IMR-90 (cell line): ENCODE measurements around the gene CCNJL. TPM values are rescaled to one million over a fixed set of nuclear protein-coding genes. Genes with fewer than 3 reads are reported as not detected.

Experiments
- ATAC-seq: fragments of 200-7000 bp; cut with Tn5 transposase; 2 replicates; pipeline ENCODE4 v1.9.1; 2020; ENCODE audit warnings: low read depth, mild to moderate bottlenecking, moderate library complexity
- BruUV-seq: library from RNA; stranded (reverse); fragments of 400-500 nt; replicated peaks from 2 replicates; lab custom pipeline; 2021; lab: Mats Ljungman, UMichigan
- CTCF ChIA-PET: fragments of 300-600 bp; formaldehyde crosslinking; extraction: SDS; loops from one replicate; lab custom pipeline; 2021; ENCODE audit warnings: antibody characterized with exemption; lab: Yijun Ruan, JAX
- POLR2A ChIA-PET: fragments of 300-600 bp; sonication (Branson Sonifier 250); formaldehyde crosslinking; loops from one replicate; lab custom pipeline; 2022; ENCODE audit warnings: antibody characterized with exemption; ENCODE audit not compliant: unreplicated experiment; lab: Charles Lee
- DNase-seq: peaks from one replicate; pipeline ENCODE4 v3.0.0; 2013
- H2AFZ ChIP-seq: replicated peaks from 2 replicates; pipeline ENCODE3; 2013; ENCODE audit warnings: low read length, mild to moderate bottlenecking; ENCODE audit not compliant: poor library complexity
- H2AK5ac ChIP-seq: 2 replicates; pipeline ENCODE4 v1.6.1; 2013; ENCODE audit warnings: low read depth, low read length, inconsistent platforms
- H2AK9ac ChIP-seq: replicated peaks from 2 replicates; pipeline ENCODE3; 2013; ENCODE audit warnings: mild to moderate bottlenecking, low read depth, low read length, moderate library complexity; ENCODE audit not compliant: poor library complexity
- H2BK120ac ChIP-seq: 2 replicates; pipeline ENCODE4 v1.6.1; 2013; ENCODE audit warnings: low read depth, low read length, inconsistent platforms
- H2BK15ac ChIP-seq: 3 replicates; pipeline ENCODE4 v1.6.1; 2013; ENCODE audit warnings: low read depth, low read length, inconsistent platforms
- H2BK20ac ChIP-seq: 2 replicates; pipeline ENCODE4 v1.6.1; 2013; ENCODE audit warnings: low read depth, mild to moderate bottlenecking, inconsistent platforms, low read length, moderate library complexity
- H2BK5ac ChIP-seq: 2 replicates; pipeline ENCODE4 v1.6.1; 2013; ENCODE audit warnings: mild to moderate bottlenecking, low read depth, low read length, inconsistent platforms; ENCODE audit not compliant: poor library complexity, severe bottlenecking
- H3K14ac ChIP-seq: replicated peaks from 2 replicates; pipeline ENCODE4 v1.6.1; 2013; ENCODE audit warnings: low read depth, low read length, inconsistent platforms
- H3K18ac ChIP-seq: 2 replicates; pipeline ENCODE4 v1.6.1; 2013; ENCODE audit warnings: low read depth, low read length, control low read depth
- H3K23ac ChIP-seq: 2 replicates; pipeline ENCODE4 v1.6.1; 2013; ENCODE audit warnings: low read depth, low read length, inconsistent platforms
- H3K27ac ChIP-seq: 2 replicates; pipeline ENCODE4 v1.5.1; 2013; ENCODE audit warnings: mild to moderate bottlenecking, control low read depth, low read length; ENCODE audit not compliant: insufficient read depth
- H3K27me3 ChIP-seq: 2 replicates; pipeline ENCODE4 v1.6.1; 2013; ENCODE audit warnings: low read length; ENCODE audit not compliant: control insufficient read depth, insufficient read depth
- H3K36me3 ChIP-seq: 2 replicates; pipeline ENCODE4 v1.6.1; 2013; ENCODE audit warnings: low read length, mixed read lengths; ENCODE audit not compliant: control insufficient read depth, insufficient read depth
- H3K4ac ChIP-seq: 2 replicates; pipeline ENCODE4 v1.6.1; 2013; ENCODE audit warnings: low read depth, low read length, inconsistent platforms
- H3K4me1 ChIP-seq: 2 replicates; pipeline ENCODE4 v1.6.1; 2013; ENCODE audit warnings: low read length, mixed read lengths; ENCODE audit not compliant: control insufficient read depth, insufficient read depth
- H3K4me2 ChIP-seq: 2 replicates; pipeline ENCODE4 v1.6.1; 2013; ENCODE audit warnings: low read depth, mild to moderate bottlenecking, control low read depth, low read length, moderate library complexity
- H3K4me3 ChIP-seq: 2 replicates; pipeline ENCODE4 v1.5.1; 2013; ENCODE audit warnings: low read depth, mild to moderate bottlenecking, control low read depth, low read length, moderate library complexity; ENCODE audit not compliant: insufficient read depth
- H3K56ac ChIP-seq: 2 replicates; pipeline ENCODE4 v1.6.1; 2013; ENCODE audit warnings: low read length, inconsistent platforms; ENCODE audit not compliant: insufficient read depth; ENCODE audit errors: extremely low read depth
- H3K79me1 ChIP-seq, 2 experiments: 2 replicates each; pipeline ENCODE4 v1.6.1; 2013; ENCODE audit warnings: low read length in 2 of 2, inconsistent platforms in 1 of 2, low read depth in 1 of 2
- H3K9ac ChIP-seq: 2 replicates; pipeline ENCODE4 v1.6.1; 2013; ENCODE audit warnings: low read depth, low read length, control low read depth
- H3K9me1 ChIP-seq: 2 replicates; pipeline ENCODE4 v1.6.1; 2013; ENCODE audit warnings: low read length, inconsistent platforms; ENCODE audit not compliant: insufficient read depth
- H3K9me3 ChIP-seq: 2 replicates; pipeline ENCODE4 v1.6.1; 2013; ENCODE audit warnings: low read length; ENCODE audit not compliant: control insufficient read depth, insufficient read depth
- H4K20me1 ChIP-seq: 2 replicates; pipeline ENCODE4 v1.6.1; 2013; ENCODE audit warnings: low read length, inconsistent platforms; ENCODE audit not compliant: insufficient read depth
- H4K5ac ChIP-seq: 2 replicates; pipeline ENCODE4 v1.6.1; 2013; ENCODE audit warnings: mild to moderate bottlenecking, low read depth, low read length, control low read depth
- H4K8ac ChIP-seq, 2 experiments: 2 replicates each; pipeline ENCODE4 v1.6.1; 2013; ENCODE audit warnings: low read depth in 2 of 2, low read length in 2 of 2, control low read depth in 1 of 2, inconsistent platforms in 1 of 2
- H4K91ac ChIP-seq: 2 replicates; pipeline ENCODE4 v1.6.1; 2013; ENCODE audit warnings: low read depth, low read length, inconsistent platforms; ENCODE audit not compliant: insufficient read depth
- BHLHE40 ChIP-seq: fragments of 150-350 bp; IDR thresholded peaks from 2 replicates; pipeline ENCODE4 v1.6.1; 2016; ENCODE audit warnings: mild to moderate bottlenecking, low read depth, low read length
- CEBPB ChIP-seq: IDR thresholded peaks from 2 replicates; pipeline ENCODE4 v1.6.1; 2012; ENCODE audit warnings: low read depth, low read length, improper control_type of control experiment
- CHD1 ChIP-seq: IDR thresholded peaks from 2 replicates; pipeline ENCODE4 v1.6.1; 2012; ENCODE audit warnings: low read depth, low read length, improper control_type of control experiment
- CTCF ChIP-seq: conservative IDR thresholded peaks from 2 replicates; pipeline ENCODE4 v1.5.1; 2012; ENCODE audit warnings: mild to moderate bottlenecking, low read depth, low read length, improper control_type of control experiment
- FOS ChIP-seq: fragments of 150-350 bp; IDR thresholded peaks from 2 replicates; pipeline ENCODE4 v1.6.1; 2016; ENCODE audit warnings: low read depth, low read length
- MAFK ChIP-seq: IDR thresholded peaks from 2 replicates; pipeline ENCODE4 v1.6.1; 2012; ENCODE audit warnings: low read depth, low read length, improper control_type of control experiment
- MAZ ChIP-seq: IDR thresholded peaks from 2 replicates; pipeline ENCODE4 v1.6.1; 2012; ENCODE audit warnings: low read depth, mild to moderate bottlenecking, low read length, improper control_type of control experiment, moderate library complexity, borderline replicate concordance
- POLR2A ChIP-seq: IDR thresholded peaks from 2 replicates; pipeline ENCODE4 v1.6.1; 2012; ENCODE audit warnings: mild to moderate bottlenecking, low read depth, low read length
- RAD21 ChIP-seq: IDR thresholded peaks from 2 replicates; pipeline ENCODE4 v1.6.1; 2012; ENCODE audit warnings: low read length, improper control_type of control experiment
- RCOR1 ChIP-seq: IDR thresholded peaks from 2 replicates; pipeline ENCODE4 v1.6.1; 2012; ENCODE audit warnings: mild to moderate bottlenecking, low read length, improper control_type of control experiment; ENCODE audit not compliant: insufficient replicate concordance
- RFX5 ChIP-seq: IDR thresholded peaks from 2 replicates; pipeline ENCODE4 v1.8.0; 2012; ENCODE audit warnings: low read depth, mild to moderate bottlenecking, low read length, moderate library complexity
- SMC3 ChIP-seq: fragments of 150-350 bp; IDR thresholded peaks from 2 replicates; pipeline ENCODE4 v1.6.1; 2016; ENCODE audit warnings: low read depth, mild to moderate bottlenecking, antibody characterized with exemption, low read length, moderate library complexity
- WGBS, 2 experiments: methylation state at CpG; one replicate each; pipeline versions ENCODE4 v1.1.5 to v1.1.7; 2013; ENCODE audit warnings: missing lambda C conversion rate in 2 of 2; ENCODE audit not compliant: insufficient read length in 1 of 2; ENCODE audit errors: extremely low coverage in 2 of 2; 5-methylcytosine and 5-hydroxymethylcytosine counted together
- dilution Hi-C: fragments of 300-500 bp; cut with HindIII; formaldehyde crosslinking; loops from one replicate; pipeline ENCODE4 v1.14.3; 2018; ENCODE audit warnings: low sequenced_read_pairs; ENCODE audit not compliant: unreplicated experiment
- in situ Hi-C: fragments of 300-500 bp; cut with MboI; formaldehyde crosslinking; loops from 3 replicates; pipeline ENCODE4 v1.14.3; 2019; ENCODE audit warnings: low sequenced_read_pairs, inconsistent platforms, mixed read lengths
- intact Hi-C: fragments of 100-400 bp; cut with micrococcal nuclease; formaldehyde crosslinking; loops from 2 replicates; pipeline ENCODE4 v1.10.0; 2022
- polyA plus RNA-seq, 3 experiments: library from polyadenylated mRNA; depleted of rRNA; stranded (reverse); fragments of >200 nt; gene quantifications; 2 replicates each; pipeline ENCODE4 v1.2.3, GENCODE V29; 2012; ENCODE audit warnings: low replicate concordance in 1 of 3
- total RNA-seq: library from RNA; depleted of rRNA; stranded (reverse); fragments of >200 nt; gene quantifications from 2 replicates; pipeline ENCODE4 v1.2.3, GENCODE V29; 2012
- TF ChIP-seq, protein P1 (sequence below): fragments of 150-350 bp; IDR thresholded peaks from 2 replicates; pipeline ENCODE4 v1.6.1; 2016; ENCODE audit warnings: low read depth, mild to moderate bottlenecking, low read length, moderate library complexity, borderline replicate concordance

Gene CCNJL
- total and polyA plus RNA-seq, 2 of the 4 experiments (the other 2 are of a cell fraction), result 2.0 to 3.8 TPM

DNA sequence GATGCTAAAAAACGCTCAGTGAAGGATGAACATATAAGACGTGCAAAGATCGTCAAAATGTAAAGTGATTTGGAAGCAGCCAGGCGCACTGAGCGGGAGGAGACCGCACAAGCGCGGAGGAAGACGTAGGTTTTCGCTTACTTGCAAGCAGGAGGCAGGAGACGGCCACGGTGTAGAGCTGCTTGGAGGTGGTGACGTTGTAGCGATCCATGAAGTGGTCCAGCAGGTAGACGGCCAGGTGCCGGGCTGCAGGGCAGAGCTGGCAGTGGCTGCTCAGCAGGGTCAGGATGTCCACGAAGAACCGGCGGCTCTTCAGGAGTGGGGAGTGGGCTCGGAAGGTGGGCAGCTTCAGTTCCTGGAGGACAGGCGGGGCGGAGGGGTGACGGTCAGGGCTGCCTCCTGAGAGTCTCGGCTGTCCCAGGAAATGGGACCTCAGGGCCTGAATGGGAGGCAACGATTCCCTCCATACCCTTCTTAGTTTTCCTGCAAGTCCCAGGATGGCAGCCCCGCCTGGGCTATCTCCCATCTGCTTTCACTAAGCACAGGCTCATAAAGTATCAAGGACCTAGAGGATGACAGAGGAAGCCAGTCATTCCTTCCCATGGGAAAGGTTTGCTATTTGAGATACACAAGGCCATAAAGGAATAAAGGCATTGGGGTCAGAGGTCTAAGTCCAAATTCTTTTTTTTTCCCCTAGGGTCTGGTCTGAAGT lies 31.8 kb downstream of the CCNJL start:
- H4K5ac ChIP-seq, result no peak overlapping the region
- no peak overlapping the region for H3K4me2 ChIP-seq
- no peaks in the 10 kb centered on the region for H4K20me1 ChIP-seq
- H3K79me1 ChIP-seq, result 0 out of 4 replicates have a peak, but pooled peaks cover 0 to 5% of the 10 kb centered on the region in 2 experiments
- 99% methylated on average over 11 of the region's 26 CpGs; no CpG with 5 or more reads in 1 of the 2 experiments for WGBS, 2 experiments
- H2AK9ac ChIP-seq, result no peak overlapping the region
- H3K23ac ChIP-seq, result no peak overlapping the region
- no peak overlapping the region for H2BK15ac ChIP-seq
- no peak overlapping the region for H4K8ac ChIP-seq
- H3K18ac ChIP-seq, result no peak overlapping the region
- TF ChIP-seq CEBPB (no peak), RFX5 (no peak), RAD21 (no peak), POLR2A (no peak), RCOR1 (no peak), MAFK (no peak), CTCF (no peak), FOS (no peak), MAZ (no peak), SMC3 (no peak), BHLHE40 (no peak), CHD1 (no peak)
- TF ChIP-seq, protein P1, sequence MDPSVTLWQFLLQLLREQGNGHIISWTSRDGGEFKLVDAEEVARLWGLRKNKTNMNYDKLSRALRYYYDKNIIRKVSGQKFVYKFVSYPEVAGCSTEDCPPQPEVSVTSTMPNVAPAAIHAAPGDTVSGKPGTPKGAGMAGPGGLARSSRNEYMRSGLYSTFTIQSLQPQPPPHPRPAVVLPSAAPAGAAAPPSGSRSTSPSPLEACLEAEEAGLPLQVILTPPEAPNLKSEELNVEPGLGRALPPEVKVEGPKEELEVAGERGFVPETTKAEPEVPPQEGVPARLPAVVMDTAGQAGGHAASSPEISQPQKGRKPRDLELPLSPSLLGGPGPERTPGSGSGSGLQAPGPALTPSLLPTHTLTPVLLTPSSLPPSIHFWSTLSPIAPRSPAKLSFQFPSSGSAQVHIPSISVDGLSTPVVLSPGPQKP, result no peak
- H3K4me3 ChIP-seq, result no peak overlapping the region
- peaks cover 5% of the 10 kb centered on the region for H3K36me3 ChIP-seq
- no peaks in the 10 kb centered on the region for H3K27me3 ChIP-seq
- H3K14ac ChIP-seq, result no peak overlapping the region
- H2BK20ac ChIP-seq, result no peak overlapping the region
- intact Hi-C loops, result no loop called here
- no peak overlapping the region for H3K4ac ChIP-seq
- CTCF ChIA-PET, result no interaction called here
- H4K91ac ChIP-seq, result no peak overlapping the region
- dilution Hi-C loops, result no loop called here
- BruUV-seq, result no TSS peak
- in situ Hi-C loops, result no loop called here
- H3K27ac ChIP-seq, result no peak overlapping the region
- H3K56ac ChIP-seq, result no peak overlapping the region
- H3K9ac ChIP-seq, result no peak overlapping the region
- ATAC-seq, result no peak
- POLR2A ChIA-PET, result no interaction called here
- no peak overlapping the region for H2BK120ac ChIP-seq
- H3K9me3 ChIP-seq, result no peaks in the 10 kb centered on the region
- H3K9me1 ChIP-seq, result no peaks in the 10 kb centered on the region; the same call in 1 of the 2 replicates
- no peak overlapping the region for H2BK5ac ChIP-seq
- no peak overlapping the region for H2AK5ac ChIP-seq
- DNase-seq, result no peak
- H2AFZ ChIP-seq, result no peak overlapping the region
- no peaks in the 10 kb centered on the region for H3K4me1 ChIP-seq
